AG04449 (cell line): ENCODE measurements around the gene CXorf49.
"Not testable (repeated sequence)": the region's sequence is repeated elsewhere in the genome, so short reads cannot be mapped to it uniquely, and the experiment has no call there.

Experiments used
- CTCF ChIA-PET: fragments of 350-600 bp; formaldehyde crosslinking; extraction: SDS; loops from one replicate; lab custom pipeline; 2021; ENCODE audit warnings: antibody characterized with exemption; lab: Yijun Ruan, JAX
- POLR2A ChIA-PET: fragments of 400-600, 350-600 bp; formaldehyde crosslinking; extraction: SDS; loops from one replicate; lab custom pipeline; 2020; ENCODE audit warnings: antibody characterized with exemption, inconsistent platforms; lab: Yijun Ruan, JAX
- DNase-seq: peaks from one replicate; pipeline ENCODE4 v3.0.0-alpha.2; 2010; ENCODE audit warnings: low read depth, low spot score
- H3K4me3 ChIP-seq: 2 replicates; pipeline ENCODE4 v1.5.1; 2011; ENCODE audit warnings: low read depth, mild to moderate bottlenecking, control low read depth, low read length

CXorf49 gene

DNA sequence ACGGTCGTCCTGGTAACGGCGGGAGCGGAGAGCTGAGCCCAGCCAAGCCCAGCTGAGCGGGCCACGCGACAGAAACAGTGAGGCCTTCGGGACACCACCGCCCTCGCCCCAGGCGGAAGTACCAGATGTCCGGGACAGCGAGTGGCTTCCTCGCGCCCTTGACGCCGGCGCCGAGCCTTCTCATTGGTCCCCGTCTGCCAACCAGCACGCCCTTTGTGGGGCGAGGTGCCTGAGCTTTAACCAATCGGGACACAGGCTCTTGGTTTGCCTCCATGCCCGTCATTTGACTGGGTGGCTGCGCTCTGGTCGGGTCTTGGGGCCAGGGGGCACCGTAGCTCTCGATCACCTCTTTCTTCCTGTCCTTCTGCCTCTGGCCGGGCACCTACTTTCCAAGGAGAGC, at the start of gene CXorf49:
CXorf49 (minus strand) TSS at position 101 of the 400 bp plus-strand sequence. CDS start 134 bp downstream, outside the sequence.
- CTCF ChIA-PET, DNase-seq, POLR2A ChIA-PET, H3K4me3 ChIP-seq: not testable (repeated sequence)

DNA sequence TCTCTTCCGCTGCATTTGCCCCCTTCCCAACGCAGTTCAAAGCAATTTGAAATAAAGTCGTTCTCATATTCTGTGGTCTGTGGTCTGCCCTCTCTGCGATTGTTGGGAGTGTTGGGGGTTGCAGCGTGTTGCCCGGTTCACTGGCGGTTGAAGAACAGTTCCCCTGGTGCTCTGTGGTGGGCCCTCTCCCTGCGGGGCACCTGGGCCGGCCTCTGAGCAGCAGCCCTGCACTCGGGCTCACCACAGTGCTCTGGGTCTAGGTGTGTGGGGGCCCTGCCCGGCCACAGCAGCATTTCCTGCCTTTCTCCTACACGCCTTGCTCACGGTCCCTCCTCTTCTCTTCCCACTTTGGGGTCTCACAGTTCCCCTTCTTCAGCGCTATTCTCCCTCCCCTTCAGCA, 49.0 kb upstream of the CXorf49 start:
- DNase-seq, POLR2A ChIA-PET, CTCF ChIA-PET, H3K4me3 ChIP-seq: not testable (repeated sequence)

DNA sequence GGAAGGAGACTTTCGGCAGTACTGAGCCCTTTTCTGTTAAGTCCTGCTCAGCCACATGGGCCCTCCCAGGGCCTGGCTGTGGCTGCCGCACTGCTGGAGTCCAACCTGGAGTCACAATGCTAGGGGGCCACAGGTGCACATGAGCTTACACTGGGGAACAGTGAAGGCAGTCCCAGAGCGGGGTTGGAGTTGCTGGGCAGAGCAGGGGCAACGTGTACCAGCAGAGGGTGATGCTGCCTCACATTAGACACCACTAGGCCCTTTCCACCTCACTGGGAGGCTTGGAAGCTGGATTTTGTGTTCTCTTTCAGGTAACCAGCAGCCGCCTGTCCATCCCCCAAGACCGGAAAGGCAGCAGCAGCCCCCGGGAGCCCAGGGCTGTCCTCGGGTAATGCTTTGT, 47.5 kb upstream of the CXorf49 start:
- POLR2A ChIA-PET, DNase-seq, CTCF ChIA-PET, H3K4me3 ChIP-seq: not testable (repeated sequence)

- CTCF ChIA-PET, H3K4me3 ChIP-seq, DNase-seq, POLR2A ChIA-PET: not testable (repeated sequence)
These were observed 46.7 kb upstream of the CXorf49 start for GRCh38 chrX:71764832-71765231.

DNA sequence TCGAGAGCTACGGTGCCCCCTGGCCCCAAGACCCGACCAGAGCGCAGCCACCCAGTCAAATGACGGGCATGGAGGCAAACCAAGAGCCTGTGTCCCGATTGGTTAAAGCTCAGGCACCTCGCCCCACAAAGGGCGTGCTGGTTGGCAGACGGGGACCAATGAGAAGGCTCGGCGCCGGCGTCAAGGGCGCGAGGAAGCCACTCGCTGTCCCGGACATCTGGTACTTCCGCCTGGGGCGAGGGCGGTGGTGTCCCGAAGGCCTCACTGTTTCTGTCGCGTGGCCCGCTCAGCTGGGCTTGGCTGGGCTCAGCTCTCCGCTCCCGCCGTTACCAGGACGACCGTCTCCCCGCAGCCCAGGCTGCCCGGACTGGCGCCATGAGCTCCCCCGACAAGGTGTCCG, 45.0 kb upstream of the CXorf49 start, which contains the start of gene CXorf49B:
CXorf49B (plus strand) TSS at position 301 of the 400 bp plus-strand sequence; CDS start at position 376, 75 bp downstream.
- CTCF ChIA-PET, POLR2A ChIA-PET, DNase-seq, H3K4me3 ChIP-seq: not testable (repeated sequence)

DNA sequence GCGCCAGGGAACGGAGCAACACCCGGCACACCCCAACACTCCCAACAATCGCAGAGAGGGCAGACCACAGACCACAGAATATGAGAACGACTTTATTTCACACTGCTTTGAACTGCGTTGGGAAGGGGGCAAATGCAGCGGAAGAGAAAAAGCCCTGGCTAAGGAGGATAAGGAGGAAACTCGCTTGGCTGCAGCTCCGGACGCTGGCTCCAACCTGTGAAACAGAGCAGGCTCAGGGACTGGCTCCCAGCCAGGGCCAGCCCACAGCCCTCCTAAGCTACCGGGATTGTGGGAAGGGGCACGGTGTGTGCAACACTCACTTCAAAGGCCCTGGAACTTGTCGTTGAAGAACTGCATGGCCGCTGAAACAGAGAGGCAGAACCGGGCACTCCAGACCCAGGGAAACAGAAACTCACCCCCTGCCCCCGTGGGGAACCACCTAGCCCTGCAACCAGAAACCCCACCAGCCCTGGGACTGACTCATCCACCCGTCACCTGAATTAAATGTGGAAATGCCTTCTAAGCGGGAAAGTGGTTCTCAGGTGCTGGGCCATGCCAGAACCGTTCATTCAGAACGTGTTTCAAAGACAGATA, 42.7 kb upstream of the CXorf49 start:
- DNase-seq, H3K4me3 ChIP-seq, CTCF ChIA-PET, POLR2A ChIA-PET: not testable (repeated sequence)

GRCh38 chrX:71720289-71720886, 2.3 kb upstream of the CXorf49 start:
- DNase-seq, H3K4me3 ChIP-seq, POLR2A ChIA-PET, CTCF ChIA-PET: not testable (repeated sequence)

GRCh38 chrX:71719195-71719594, 1.1 kb upstream of the CXorf49 start:
- DNase-seq, H3K4me3 ChIP-seq, POLR2A ChIA-PET, CTCF ChIA-PET: not testable (repeated sequence)

- H3K4me3 ChIP-seq, CTCF ChIA-PET, DNase-seq, POLR2A ChIA-PET: not testable (repeated sequence)
These were observed 1.8 kb downstream of the CXorf49 start for GRCh38 chrX:71716323-71716722.

GRCh38 chrX:71715551-71715950, 2.5 kb downstream of the CXorf49 start:
- H3K4me3 ChIP-seq, CTCF ChIA-PET, DNase-seq, POLR2A ChIA-PET: not testable (repeated sequence)

DNA sequence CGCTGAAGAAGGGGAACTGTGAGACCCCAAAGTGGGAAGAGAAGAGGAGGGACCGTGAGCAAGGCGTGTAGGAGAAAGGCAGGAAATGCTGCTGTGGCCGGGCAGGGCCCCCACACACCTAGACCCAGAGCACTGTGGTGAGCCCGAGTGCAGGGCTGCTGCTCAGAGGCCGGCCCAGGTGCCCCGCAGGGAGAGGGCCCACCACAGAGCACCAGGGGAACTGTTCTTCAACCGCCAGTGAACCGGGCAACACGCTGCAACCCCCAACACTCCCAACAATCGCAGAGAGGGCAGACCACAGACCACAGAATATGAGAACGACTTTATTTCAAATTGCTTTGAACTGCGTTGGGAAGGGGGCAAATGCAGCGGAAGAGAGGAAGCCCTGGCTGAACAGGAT, 4.0 kb downstream of the CXorf49 start:
- POLR2A ChIA-PET, H3K4me3 ChIP-seq, DNase-seq, CTCF ChIA-PET: not testable (repeated sequence)

DNA sequence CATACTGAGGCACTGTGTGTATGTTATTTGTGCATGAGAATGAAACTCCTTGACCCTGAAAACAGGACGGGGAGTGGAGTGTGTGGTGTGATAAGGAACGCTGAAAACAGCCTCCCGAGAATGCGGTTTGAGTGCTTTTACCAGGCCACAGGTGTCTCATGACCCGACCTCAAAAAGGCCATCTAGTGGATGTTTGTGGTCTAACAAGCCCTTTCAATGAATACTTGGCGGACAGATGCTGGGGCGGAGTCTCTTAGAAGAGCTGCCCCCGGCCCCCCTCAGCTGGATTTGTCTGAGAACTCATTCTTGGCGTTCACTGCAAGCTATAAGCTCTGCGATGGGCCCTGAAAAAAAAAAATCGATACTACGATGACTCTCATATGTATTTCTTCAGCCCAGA, 15.2 kb downstream of the CXorf49 start:
- H3K4me3 ChIP-seq, DNase-seq, POLR2A ChIA-PET, CTCF ChIA-PET: not testable (repeated sequence)

- CTCF ChIA-PET, DNase-seq, H3K4me3 ChIP-seq, POLR2A ChIA-PET: not testable (repeated sequence)
These were observed 19.1 kb downstream of the CXorf49 start for GRCh38 chrX:71699023-71699344.

GRCh38 chrX:71698299-71699022, 19.6 kb downstream of the CXorf49 start:
- H3K4me3 ChIP-seq, DNase-seq, POLR2A ChIA-PET, CTCF ChIA-PET: not testable (repeated sequence)

DNA sequence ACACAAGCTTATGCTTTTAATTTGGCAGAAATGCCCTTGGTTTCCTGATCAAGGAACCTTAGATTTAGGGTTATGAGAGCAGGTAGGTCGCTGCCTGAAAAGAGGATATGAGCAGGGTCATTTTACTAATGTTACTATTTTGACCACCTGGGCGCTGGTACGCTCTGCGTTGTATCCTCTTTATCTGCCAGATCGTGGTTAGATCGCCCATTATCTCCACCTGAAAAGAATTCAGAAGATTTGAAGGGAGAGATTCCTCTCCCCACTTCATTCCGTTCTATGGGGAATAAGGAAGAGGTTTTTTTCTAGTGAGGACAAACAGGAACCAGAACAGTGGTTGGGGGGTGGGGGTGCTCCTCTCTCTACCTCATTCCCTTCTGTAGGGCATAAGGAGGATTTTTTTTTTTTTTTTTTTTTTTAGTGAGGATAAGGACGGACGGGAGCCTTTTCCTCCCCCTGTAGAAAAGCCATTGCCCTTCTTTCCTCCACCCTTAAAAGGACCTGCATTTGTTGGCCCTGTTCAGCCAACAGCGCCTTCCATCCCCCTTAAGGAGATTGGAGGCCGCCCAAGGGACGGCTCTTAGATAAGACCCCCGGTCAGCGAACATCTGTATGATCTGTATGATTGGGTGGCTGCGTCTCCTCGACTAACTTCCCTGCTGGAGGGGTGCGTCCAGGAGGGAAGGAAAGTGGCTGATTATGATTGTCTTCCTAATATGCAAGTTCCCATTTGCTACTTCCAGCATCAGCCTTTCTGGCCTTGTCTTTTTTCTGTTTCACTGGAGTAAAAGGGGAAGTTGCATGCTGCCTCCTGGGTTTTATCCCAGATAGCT, 20.4 kb downstream of the CXorf49 start:
- POLR2A ChIA-PET, CTCF ChIA-PET, H3K4me3 ChIP-seq, DNase-seq: not testable (repeated sequence)
